Measurements from ENCODE around the gene AJAP1. TPM values are rescaled to one million over a fixed set of nuclear protein-coding genes. Genes with fewer than 3 reads are reported as not detected.

AJAP1 gene
- total and polyA plus RNA-seq, 2 of the 13 experiments (the other 11 are each of a cell fraction or from before 2014, with no cell fraction given), result not detected

GRCh38 chr1:4702464-4702863 lies 48.1 kb downstream of the AJAP1 start (continued):
- no peak for TF ChIP-seq ATF5 (CRISPR knock-in tag; IDR thresholded peaks at IDR 0.05; ENCODE audit: low read depth)

GRCh38 chr1:4702932-4703331 lies 48.5 kb downstream of the AJAP1 start:
- ChIA-PET POLR2A (no interaction called here), CTCF (ENCODE audit: low intra/inter-chr PET ratio, low total read pairs) (no interaction called here)
- FAIRE-seq (no peak), ATAC-seq (no peak), DNase-seq (ENCODE audit: low spot score) (no peak)
- intact Hi-C loops (cut with micrococcal nuclease; ENCODE audit: unreplicated experiment), result no loop called here
- no peaks in the 10 kb centered on the region for H3K4me1 ChIP-seq (ENCODE audit: insufficient read depth, low read length)
- no peak overlapping the region for H3K9ac ChIP-seq (ENCODE audit: insufficient read depth, low read depth, low read length)
- H3K36me3 ChIP-seq (replicated peaks in 1 of 2; ENCODE audit: control insufficient read depth in 1 of 2, insufficient read depth in 2 of 2, low read length in 2 of 2), result no peaks in the 10 kb centered on the region
- TF ChIP-seq ADNP (CRISPR knock-in tag; IDR thresholded peaks at IDR 0.05) (no peak), FOXP4 (CRISPR knock-in tag; IDR thresholded peaks at IDR 0.05) (no peak), ZNF556 (CRISPR knock-in tag; IDR thresholded peaks at IDR 0.05; ENCODE audit: borderline replicate concordance) (no peak), ATAD3A (CRISPR knock-in tag; IDR thresholded peaks at IDR 0.05) (no peak), ZFP62 (CRISPR knock-in tag; IDR thresholded peaks at IDR 0.05) (no peak)
- no peak overlapping the region for H2AFZ ChIP-seq (ENCODE audit: low read length)
- in situ Hi-C loops (cut with HindIII; ENCODE audit: extremely low pct_ligation_motif_present, low pct_unique_long_range_greater_than_20kb), result no loop called here
- H3K27me3 ChIP-seq (ENCODE audit: control insufficient read depth in 1 of 2, insufficient read depth in 2 of 2, low read length in 2 of 2), result no peaks in the 10 kb centered on the region
- no peaks in the 10 kb centered on the region for H3K9me3 ChIP-seq (ENCODE audit: low read length)
- H4K20me1 ChIP-seq (ENCODE audit: insufficient read depth, low read length), result no peaks in the 10 kb centered on the region
- BruUV-seq (replicated peaks), result no TSS peak
- WGBS (ENCODE audit: low lambda C conversion rate), result 82% methylated on average over 14 of the region's 16 CpGs
- H3K4me3 ChIP-seq (replicated peaks in 1 of 3; ENCODE audit: insufficient read depth in 1 of 3, low read depth in 2 of 3, low read length in 3 of 3), result no peak overlapping the region
- no peak overlapping the region for H3K4me2 ChIP-seq (ENCODE audit: low read depth, low read length)
- H3K27ac ChIP-seq (ENCODE audit: extremely low read length, insufficient read depth, low read length), result no peak overlapping the region
- no peaks in the 10 kb centered on the region for H3K79me2 ChIP-seq (ENCODE audit: insufficient read depth, low read length)
